IPS-NIHi11 (cell line): ENCODE results near the gene DYRK1A.

ENCODE experiments used
- DNase-seq: peaks from one replicate; pipeline ENCODE4 v3.0.0; 2012; ENCODE audit warnings: mixed read lengths, low spot score

The DYRK1A gene

GRCh38 chr21:37566790-37567615 is 200.4 kb downstream of the DYRK1A start:
- DNase-seq, result no peak

GRCh38 chr21:37568415-37568814 is 201.8 kb downstream of the DYRK1A start:
- DNase-seq, result no peak

- DNase-seq, result no peak
Observed at GRCh38 chr21:37568916-37569315, 202.3 kb downstream of the DYRK1A start.

GRCh38 chr21:37571442-37571841 is 204.9 kb downstream of the DYRK1A start:
- DNase-seq, result no peak

- no peak for DNase-seq
Observed at GRCh38 chr21:37574316-37574715, 207.7 kb downstream of the DYRK1A start.

- no peak for DNase-seq
Observed at GRCh38 chr21:37574751-37575150, 208.2 kb downstream of the DYRK1A start.

- no peak for DNase-seq
Observed at GRCh38 chr21:37575580-37575979, 209.0 kb downstream of the DYRK1A start.
